ENCODE data around the gene FAM107B.
"Not testable (repeated sequence)": the region's sequence is repeated elsewhere in the genome, so short reads cannot be mapped to it uniquely, and the experiment has no call there.

FAM107B gene

DNA sequence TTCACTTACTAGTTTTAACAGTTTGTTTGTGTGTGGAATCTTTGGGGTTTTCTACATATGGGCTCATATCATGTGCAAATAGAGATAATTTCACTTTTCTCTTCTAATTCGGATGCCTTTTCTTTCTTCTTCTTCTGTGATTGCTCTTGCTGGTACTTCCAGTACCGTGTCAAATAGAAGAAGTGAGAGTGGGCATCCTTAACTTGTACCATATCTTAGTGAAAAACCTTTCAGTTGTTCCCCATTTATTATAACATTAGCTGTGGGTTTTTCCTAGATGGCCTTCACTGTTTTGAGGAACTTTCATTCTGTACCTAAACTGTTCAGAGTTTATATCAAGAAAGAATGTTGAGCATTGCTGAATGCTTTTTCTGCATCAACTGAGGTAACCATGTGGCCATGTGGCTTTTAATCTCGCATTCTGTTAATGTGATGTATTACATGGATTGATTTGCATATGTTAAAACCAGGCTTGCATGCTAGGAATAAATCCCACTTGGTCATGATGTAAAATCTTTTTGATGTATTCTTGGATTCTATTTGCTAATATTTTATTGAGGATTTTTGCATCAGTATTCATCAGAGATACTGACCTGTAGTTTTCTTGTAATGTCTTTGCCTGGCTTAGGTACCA, 78.7 kb downstream of the FAM107B start:
- no peak for DNase-seq (ENCODE audit: low read depth in 2 of 2)

- no peak for DNase-seq (ENCODE audit: low read depth in 2 of 2)
Measured at GRCh38 chr10:14693891-14694290, 80.8 kb downstream of the FAM107B start.

GRCh38 chr10:14692344-14693076, 82.2 kb downstream of the FAM107B start:
- DNase-seq (ENCODE audit: low read depth in 2 of 2), result no peak

DNA sequence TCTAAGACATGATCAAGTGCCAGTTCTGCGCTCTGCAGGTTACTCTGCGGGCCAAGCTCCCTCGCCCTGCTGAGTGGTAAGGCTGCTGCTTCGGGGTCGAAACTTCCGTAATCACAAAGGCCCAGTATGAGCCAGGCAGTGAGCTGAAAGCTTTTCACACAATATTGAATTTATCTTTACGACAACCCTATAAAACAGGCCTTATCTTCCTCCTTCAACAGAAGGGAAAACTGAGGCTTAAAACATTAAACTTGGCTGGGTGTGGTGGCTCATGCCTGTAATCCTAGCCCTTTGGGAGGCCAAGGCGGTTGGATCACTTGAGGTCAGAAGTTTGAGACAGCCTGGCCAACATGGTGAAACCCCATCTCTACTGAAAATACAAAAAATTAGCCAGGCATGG, 83.3 kb downstream of the FAM107B start:
- no peak for DNase-seq (ENCODE audit: low read depth in 2 of 2)

DNA sequence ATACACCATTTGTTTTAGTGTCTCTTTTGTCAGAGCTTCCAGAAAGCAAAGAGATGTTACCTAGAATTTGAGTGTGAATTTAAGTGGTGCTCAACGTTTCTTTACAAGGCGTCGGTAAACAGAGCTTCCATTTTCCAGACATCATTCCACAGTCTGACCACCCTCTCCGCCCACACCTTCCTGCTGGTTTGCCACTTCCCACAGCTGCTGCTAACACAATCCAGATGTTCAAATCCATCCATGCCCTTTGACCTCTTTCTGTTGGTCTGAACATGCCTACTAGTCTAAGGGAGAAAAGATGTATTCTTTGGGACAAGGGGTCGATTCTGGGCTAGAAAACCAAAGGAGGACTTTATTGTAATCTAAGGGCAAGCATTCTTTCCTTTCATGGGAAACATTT, 86.1 kb downstream of the FAM107B start:
- no peak for DNase-seq (ENCODE audit: low read depth in 2 of 2)

GRCh38 chr10:14688189-14688588, 86.5 kb downstream of the FAM107B start:
- DNase-seq (ENCODE audit: low read depth in 2 of 2), result not testable (repeated sequence)

GRCh38 chr10:14687340-14687739, 87.4 kb downstream of the FAM107B start:
- no peak for DNase-seq (ENCODE audit: low read depth in 2 of 2)

- DNase-seq (ENCODE audit: low read depth in 2 of 2), result no peak
Measured at GRCh38 chr10:14686356-14686755, 88.3 kb downstream of the FAM107B start.

DNA sequence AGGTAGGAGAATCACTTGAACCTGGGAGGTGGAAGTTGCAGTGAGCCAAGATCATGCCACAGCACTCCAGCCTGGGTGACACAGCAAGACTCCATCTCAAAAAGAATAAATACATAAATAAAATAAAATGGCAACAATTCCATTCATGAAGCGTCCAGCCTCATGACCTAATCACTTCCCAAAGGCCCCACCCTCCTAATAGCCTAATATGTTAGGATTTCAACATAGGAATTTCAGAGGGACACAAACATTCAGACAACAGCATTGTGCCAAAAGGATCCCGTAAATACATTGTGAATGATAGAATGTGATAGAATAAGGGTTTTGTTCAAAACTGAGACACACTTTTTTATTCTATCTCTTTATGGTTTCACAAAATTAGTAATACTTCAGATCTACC, 90.3 kb downstream of the FAM107B start:
- DNase-seq (ENCODE audit: low read depth in 2 of 2), result no peak

GRCh38 chr10:14683256-14683655, 91.4 kb downstream of the FAM107B start:
- no peak for DNase-seq (ENCODE audit: low read depth in 2 of 2)

- no peak for DNase-seq (ENCODE audit: low read depth in 2 of 2)
Measured at GRCh38 chr10:14681802-14682201, 92.9 kb downstream of the FAM107B start.

DNA sequence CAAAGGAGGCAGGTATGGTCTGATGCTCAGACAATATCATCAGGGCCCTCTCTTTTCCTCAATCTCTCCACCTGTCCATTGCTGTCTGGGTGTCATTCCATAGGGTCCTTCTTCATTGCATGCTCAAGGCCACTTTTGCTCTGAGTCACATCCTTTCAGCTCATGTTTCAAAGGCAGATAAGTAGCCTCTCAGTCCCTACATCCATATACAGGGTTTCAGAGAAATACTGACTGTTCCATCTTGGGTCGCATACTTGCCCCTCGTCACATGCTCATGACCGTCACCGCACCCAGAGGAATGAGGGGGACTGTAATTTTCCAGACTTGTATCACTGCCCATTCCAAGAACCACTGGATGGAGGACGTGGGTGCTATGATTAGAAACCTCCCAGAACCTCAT, 93.4 kb downstream of the FAM107B start:
- DNase-seq (ENCODE audit: low read depth in 2 of 2), result no peak

DNA sequence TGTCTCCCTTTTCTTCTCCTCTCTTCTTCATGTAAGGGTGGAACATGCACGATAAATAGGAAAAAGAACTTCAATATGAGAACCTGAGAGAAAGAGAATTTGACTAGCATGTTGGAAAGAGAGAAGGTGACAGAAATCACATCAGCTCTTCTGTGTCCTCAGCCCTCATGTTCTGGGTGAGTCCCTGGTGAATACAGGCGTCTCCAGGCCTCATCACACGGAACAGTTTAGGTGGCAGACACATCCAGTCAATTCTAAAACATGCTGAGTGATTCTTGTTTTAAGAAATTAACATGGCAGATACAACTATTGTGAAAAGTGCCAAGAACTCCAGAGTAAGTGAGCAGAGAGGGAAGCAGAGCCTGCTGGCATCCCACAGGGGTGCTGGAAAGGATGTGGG, 96.1 kb downstream of the FAM107B start:
- DNase-seq (ENCODE audit: low read depth in 2 of 2), result no peak

- no peak for DNase-seq (ENCODE audit: low read depth in 2 of 2)
Measured at GRCh38 chr10:14676732-14677131, 98.0 kb downstream of the FAM107B start.

GRCh38 chr10:14674376-14675050, 100.2 kb downstream of the FAM107B start:
- no peak for DNase-seq (ENCODE audit: low read depth in 2 of 2)

DNA sequence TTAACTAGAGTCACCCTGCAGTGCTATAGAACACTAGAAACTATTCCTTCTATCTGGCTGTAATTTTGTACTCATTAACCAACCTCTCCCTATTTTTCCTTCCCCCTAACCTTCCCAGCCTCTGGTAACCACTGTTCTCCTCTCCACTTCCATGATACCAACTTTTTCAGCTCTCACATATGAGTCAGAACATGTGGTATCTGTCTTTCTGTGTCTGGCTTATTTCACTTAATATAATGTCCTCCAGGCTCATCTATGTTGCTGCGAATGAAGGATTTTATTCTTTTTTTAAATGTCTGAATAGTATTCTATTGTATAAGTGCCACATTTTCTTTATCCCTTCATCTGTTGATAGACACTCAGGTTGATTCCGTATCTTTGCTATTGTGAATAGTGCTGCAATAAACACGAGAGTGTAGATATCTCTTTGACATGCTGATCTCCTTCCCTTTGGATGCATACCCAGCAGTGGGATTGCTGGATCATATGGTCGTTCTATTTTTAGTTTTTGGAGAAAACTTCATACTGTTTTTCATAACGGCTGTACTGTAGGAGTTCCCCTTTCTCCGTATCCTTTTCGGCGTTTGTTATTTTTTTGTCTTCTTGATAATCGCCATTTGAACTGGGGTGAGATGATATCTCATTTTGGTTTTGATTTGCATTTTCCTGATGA, 101.4 kb downstream of the FAM107B start:
- DNase-seq (ENCODE audit: low read depth in 2 of 2), result no peak

GRCh38 chr10:14671386-14671831, 103.3 kb downstream of the FAM107B start:
- no peak for DNase-seq (ENCODE audit: low read depth in 2 of 2)

- DNase-seq (ENCODE audit: low read depth in 2 of 2), result no peak
Measured at GRCh38 chr10:14670551-14671240, 104.0 kb downstream of the FAM107B start.

- DNase-seq (ENCODE audit: low read depth in 2 of 2), result no peak
Measured at GRCh38 chr10:14669576-14669975, 105.1 kb downstream of the FAM107B start.

GRCh38 chr10:14667781-14668180, 106.9 kb downstream of the FAM107B start:
- DNase-seq (ENCODE audit: low read depth in 2 of 2), result no peak

GRCh38 chr10:14667280-14667679, 107.4 kb downstream of the FAM107B start:
- no peak for DNase-seq (ENCODE audit: low read depth in 2 of 2)
